ENCODE data around the gene FSHR.

DNA sequence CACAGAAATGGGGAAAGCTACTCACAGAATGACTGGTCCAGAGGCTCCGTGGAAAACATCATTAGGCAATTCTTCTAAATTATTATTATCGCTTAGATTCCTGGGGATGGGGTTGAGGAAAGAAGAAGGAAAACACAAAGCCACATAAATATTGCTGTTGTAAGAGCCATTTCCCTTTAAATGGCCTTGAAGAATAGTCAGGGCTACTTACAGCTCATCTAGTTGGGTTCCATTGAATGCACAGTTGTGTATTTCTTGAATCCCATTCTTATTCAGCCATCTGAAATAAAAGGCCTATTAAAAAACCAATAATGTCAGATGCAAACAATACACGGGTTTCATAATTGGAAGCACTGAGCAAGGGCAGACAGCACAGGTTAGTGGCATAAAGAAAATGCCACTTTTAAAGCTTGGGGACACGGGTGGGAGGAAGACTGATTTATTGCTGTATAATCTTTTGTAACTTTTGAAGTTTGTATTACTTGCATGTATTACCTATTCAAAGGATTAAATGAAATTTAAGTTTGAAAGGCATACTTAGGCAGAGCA lies 171.4 kb downstream of the FSHR start:
- TF ChIP-seq, protein P1, sequence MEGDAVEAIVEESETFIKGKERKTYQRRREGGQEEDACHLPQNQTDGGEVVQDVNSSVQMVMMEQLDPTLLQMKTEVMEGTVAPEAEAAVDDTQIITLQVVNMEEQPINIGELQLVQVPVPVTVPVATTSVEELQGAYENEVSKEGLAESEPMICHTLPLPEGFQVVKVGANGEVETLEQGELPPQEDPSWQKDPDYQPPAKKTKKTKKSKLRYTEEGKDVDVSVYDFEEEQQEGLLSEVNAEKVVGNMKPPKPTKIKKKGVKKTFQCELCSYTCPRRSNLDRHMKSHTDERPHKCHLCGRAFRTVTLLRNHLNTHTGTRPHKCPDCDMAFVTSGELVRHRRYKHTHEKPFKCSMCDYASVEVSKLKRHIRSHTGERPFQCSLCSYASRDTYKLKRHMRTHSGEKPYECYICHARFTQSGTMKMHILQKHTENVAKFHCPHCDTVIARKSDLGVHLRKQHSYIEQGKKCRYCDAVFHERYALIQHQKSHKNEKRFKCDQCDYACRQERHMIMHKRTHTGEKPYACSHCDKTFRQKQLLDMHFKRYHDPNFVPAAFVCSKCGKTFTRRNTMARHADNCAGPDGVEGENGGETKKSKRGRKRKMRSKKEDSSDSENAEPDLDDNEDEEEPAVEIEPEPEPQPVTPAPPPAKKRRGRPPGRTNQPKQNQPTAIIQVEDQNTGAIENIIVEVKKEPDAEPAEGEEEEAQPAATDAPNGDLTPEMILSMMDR (IDR thresholded peaks at IDR 0.05), result no peak
- no peak for TF ChIP-seq POLR2A (IDR thresholded peaks at IDR 0.05)
